GM12874 (cell line): Measurements from ENCODE around the gene PMEPA1.

Source experiments
- TF ChIP-seq, protein P1 (sequence below): IDR thresholded peaks from 2 replicates; pipeline ENCODE4 v1.5.1; 2011; ENCODE audit warnings: low read depth, mild to moderate bottlenecking, control low read depth, low read length, moderate library complexity; ENCODE audit not compliant: insufficient read depth

PMEPA1 gene

DNA sequence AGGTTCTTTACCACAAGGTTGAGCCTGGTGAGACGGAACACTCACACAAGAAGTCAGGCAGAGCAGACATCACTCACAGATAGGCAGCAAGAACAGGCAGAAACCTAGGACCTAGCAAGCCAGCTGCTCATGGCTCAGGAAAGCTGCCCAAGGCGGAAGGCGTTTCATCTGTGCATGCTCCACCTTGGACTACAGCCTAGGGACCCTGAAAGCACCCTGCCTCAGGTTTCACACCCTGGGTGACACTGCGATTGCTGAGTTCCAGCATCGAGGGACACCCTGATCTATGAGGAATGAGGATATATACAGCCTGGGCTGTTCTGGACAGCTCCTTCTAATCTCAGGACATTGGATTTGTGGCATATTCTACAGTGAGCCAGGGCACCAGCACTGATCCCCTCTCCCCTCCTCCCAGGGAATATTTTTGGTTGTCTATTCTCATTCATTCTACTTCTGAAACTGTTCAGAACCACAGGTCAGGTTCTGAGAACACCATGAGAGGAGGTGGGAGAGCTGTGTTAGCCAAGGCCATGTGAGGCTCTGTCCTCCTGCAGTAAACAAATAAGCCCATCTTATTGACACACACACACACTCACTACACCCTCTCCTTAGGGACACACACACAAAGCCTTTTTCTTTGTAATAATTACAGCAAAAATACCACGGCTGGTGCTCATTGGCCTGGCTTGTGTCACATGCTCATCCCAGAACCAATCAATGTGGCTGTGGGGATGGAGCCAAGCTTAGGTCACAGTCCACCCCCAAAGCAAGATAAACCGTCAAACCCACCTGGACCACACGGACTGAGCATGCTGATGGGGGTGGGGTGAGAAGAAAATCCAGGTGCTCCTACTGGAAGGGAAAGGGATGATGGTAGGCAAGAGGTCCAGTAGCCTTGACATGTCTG lies 26.3 kb upstream of the PMEPA1 start:
- TF ChIP-seq, protein P1, sequence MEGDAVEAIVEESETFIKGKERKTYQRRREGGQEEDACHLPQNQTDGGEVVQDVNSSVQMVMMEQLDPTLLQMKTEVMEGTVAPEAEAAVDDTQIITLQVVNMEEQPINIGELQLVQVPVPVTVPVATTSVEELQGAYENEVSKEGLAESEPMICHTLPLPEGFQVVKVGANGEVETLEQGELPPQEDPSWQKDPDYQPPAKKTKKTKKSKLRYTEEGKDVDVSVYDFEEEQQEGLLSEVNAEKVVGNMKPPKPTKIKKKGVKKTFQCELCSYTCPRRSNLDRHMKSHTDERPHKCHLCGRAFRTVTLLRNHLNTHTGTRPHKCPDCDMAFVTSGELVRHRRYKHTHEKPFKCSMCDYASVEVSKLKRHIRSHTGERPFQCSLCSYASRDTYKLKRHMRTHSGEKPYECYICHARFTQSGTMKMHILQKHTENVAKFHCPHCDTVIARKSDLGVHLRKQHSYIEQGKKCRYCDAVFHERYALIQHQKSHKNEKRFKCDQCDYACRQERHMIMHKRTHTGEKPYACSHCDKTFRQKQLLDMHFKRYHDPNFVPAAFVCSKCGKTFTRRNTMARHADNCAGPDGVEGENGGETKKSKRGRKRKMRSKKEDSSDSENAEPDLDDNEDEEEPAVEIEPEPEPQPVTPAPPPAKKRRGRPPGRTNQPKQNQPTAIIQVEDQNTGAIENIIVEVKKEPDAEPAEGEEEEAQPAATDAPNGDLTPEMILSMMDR, result no peak

- TF ChIP-seq, protein P1, result no peak
Observed at GRCh38 chr20:57734754-57735153, 24.9 kb upstream of the PMEPA1 start.

- TF ChIP-seq, protein P1, result no peak
Observed at GRCh38 chr20:57732226-57732625, 22.4 kb upstream of the PMEPA1 start.

GRCh38 chr20:57728762-57729161 lies 18.9 kb upstream of the PMEPA1 start:
- TF ChIP-seq, protein P1, result no peak

DNA sequence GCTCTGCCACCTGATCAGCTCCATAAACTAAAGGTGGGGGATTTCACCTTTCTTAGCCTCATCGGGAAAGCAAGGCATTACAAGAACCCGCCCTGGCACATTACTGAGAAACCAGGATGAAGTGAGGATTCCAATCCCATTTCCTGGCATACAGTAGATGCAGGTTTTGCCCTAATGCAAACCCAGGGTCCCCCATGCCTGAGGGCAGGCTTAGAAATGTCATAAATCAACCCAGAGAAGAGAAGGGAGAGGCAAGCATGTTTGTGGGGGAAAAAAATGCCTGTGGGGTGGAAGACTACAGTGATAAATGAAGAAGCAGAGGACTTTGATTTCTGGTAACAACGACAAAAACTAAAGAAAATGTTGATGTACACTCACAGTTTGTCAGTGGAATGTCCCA lies 18.0 kb upstream of the PMEPA1 start:
- TF ChIP-seq, protein P1, result no peak

DNA sequence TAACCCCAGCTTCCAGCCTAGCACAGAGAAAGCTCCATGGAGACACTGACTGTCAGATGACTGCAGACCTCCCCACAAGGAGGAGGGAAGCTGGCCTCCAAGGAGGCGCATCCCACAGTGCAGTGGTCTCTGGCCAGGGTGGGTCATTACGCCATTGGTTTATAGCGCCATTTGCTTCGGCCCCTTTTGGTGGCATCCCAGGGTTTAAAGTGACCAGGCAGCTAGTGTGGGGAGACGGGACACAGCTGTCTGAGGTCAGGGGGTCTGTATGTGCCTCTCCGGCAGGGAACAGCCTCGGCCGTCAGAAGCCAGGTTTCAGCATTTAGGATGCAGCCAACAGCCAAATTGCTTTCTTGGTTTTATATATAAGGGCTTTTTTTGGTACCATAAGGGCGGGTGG lies 15.8 kb upstream of the PMEPA1 start:
- TF ChIP-seq, protein P1, result no peak

- TF ChIP-seq, protein P1, result no peak
Observed at GRCh38 chr20:57724610-57725405, 15.0 kb upstream of the PMEPA1 start.
